Uterus (tissue), 2 donors: Measurements from ENCODE around the gene SUPT3H.

ENCODE experiments used
- POLR2A ChIP-seq, 2 donors: fragments of 450-650 bp; IDR thresholded peaks; one replicate each; pipeline ENCODE4 v1.6.1; 2016; ENCODE audit warnings: antibody characterized with exemption in 2 of 2, mild to moderate bottlenecking in 1 of 2, moderate library complexity in 1 of 2
- TF ChIP-seq, protein P1 (sequence below), 4 experiments: fragments of 200-600 bp in 2 of 4; fragments of 450-650 bp in 2 of 4; sonication (generic) in 2 of 4; IDR thresholded peaks; one replicate each; pipeline ENCODE4 v1.5.1; 2016 to 2019; ENCODE audit warnings: antibody characterized with exemption in 4 of 4, mild to moderate bottlenecking in 2 of 4, moderate library complexity in 1 of 4

- TF ChIP-seq, protein P1, sequence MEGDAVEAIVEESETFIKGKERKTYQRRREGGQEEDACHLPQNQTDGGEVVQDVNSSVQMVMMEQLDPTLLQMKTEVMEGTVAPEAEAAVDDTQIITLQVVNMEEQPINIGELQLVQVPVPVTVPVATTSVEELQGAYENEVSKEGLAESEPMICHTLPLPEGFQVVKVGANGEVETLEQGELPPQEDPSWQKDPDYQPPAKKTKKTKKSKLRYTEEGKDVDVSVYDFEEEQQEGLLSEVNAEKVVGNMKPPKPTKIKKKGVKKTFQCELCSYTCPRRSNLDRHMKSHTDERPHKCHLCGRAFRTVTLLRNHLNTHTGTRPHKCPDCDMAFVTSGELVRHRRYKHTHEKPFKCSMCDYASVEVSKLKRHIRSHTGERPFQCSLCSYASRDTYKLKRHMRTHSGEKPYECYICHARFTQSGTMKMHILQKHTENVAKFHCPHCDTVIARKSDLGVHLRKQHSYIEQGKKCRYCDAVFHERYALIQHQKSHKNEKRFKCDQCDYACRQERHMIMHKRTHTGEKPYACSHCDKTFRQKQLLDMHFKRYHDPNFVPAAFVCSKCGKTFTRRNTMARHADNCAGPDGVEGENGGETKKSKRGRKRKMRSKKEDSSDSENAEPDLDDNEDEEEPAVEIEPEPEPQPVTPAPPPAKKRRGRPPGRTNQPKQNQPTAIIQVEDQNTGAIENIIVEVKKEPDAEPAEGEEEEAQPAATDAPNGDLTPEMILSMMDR (IDR thresholded peaks at IDR 0.05) = no peak
- TF ChIP-seq POLR2A (IDR thresholded peaks at IDR 0.05) = no peak
Observed at GRCh38 chr6:44782892-44783291, 594.8 kb downstream of the SUPT3H start.
